DMS53 treated with DMSO at 0.1 percent for 48 hours (cell line): ENCODE measurements around the gene OR2L3.
"Not testable (repeated sequence)": the region's sequence is repeated elsewhere in the genome, so short reads cannot be mapped to it uniquely, and the experiment has no call there.

Source experiments
- DNase-seq: peaks from one replicate; lab custom pipeline; 2025; ENCODE audit not compliant: unreplicated experiment; lab: John Stamatoyannopoulos, UW

Gene OR2L3, protein sequence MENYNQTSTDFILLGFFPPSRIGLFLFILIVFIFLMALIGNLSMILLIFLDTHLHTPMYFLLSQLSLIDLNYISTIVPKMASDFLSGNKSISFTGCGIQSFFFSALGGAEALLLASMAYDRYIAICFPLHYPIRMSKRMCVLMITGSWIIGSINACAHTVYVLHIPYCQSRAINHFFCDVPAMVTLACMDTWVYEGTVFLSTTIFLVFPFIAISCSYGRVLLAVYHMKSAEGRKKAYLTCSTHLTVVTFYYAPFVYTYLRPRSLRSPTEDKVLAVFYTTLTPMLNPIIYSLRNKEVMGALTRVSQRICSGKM

DNA sequence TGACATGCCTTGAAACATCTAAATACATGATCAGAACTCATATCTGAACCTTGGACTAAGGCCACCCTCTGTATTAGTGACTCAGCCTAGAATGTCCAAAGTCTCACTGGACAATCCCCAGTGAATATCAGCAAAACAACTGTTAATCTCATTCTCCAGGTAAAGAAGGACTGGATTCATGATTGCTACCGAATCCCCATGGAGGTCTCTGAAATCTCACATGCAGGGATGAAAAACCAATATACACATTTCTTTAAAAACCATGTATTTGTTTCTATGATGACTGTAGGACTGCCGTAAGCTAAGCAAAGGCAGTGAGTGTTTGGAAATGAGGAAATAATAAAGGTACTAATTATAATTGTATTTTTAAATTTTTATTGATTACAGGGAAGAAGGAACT, at the start of gene OR2L3:
OR2L3 (plus strand) TSS at position 301 of the 400 bp plus-strand sequence. CDS start 13,846 bp downstream, outside the sequence.
- DNase-seq = no peak

DNA sequence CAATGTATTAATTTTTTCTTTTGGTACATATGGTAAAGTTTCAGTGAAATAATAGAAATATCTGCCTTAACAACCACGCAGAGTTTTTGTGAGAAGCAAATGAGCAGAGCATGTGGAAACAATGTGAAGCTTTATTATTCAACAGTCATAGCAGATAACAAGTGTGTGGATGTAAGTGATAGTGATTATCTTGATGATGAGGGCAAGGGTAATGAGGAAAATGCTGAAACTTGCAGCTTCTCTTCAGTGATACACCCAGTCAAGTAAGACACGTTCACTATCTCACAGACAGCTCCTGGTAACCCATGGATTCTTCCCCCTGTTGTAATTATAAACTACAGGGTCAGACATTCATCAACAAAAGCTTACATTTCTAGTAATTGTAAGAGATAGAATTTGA, 47.8 kb upstream of the OR2L3 start:
- DNase-seq = no peak

DNA sequence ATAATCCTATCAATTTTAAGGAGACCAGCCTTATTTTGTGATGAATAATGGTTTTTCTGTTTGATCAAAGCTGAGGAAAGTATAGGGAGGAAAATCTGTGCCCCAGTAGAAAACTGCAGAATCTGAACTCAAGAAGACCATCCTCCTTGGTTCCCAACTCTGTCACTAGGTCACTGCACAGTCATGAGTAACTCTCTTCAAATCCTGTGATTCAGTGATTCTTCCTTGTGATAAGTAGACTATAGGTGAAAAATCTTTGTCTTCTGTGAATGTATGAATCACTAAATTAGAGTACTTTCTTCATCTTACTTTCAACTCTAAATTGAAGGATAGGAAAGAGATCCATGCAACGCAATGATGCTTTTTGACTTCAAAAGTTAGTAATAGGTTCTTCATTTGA, 46.5 kb upstream of the OR2L3 start:
- DNase-seq = no peak

- no peak for DNase-seq
Observed at GRCh38 chr1:248007778-248008177, 38.9 kb upstream of the OR2L3 start.

GRCh38 chr1:248009681-248010080, 37.0 kb upstream of the OR2L3 start:
- no peak for DNase-seq

DNA sequence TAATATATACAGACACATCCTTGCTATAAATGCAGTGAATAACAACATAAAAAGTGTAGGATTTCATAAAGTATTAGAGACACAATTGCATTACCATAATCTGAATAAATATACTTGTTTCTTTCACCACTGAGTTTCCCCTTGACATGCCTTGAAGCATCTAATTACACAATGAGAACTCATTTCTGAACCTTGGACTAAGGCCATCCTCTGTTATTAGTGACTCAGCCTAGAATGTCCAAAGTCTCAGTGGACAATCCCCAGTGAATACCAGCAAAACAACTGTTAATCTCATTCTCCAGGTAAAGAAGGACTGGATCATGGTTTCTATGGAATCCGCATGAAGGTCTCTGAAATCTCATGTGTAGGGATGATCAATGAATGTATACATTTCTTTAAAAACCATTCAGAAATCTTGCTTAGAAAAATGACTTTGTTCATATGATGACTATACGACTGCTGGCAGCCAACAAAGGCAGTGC, 33.4 kb upstream of the OR2L3 start, which contains the start of gene OR2L5:
OR2L5 (plus strand) TSS at position 432 of the 482 bp plus-strand sequence. CDS start 8,288 bp downstream, outside the sequence.
- DNase-seq = no peak

DNA sequence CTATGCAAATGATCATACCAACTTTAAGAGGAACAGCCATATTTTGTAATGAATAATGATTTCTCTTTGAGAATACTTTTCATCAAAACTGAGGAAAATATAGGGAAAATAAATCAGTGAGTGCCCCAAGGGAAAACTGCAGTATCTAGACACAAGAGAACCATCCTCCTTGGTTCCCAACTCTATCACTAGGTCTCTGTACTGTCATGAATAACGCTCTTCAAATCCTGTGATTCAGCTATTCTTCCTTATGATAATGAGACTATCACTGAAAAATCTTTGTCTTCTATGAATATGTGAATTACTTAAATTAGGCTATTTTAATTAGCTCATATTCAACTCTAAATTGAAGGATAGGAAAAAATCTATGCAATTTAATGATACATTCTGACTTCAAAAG, 30.8 kb upstream of the OR2L3 start:
- no peak for DNase-seq

GRCh38 chr1:248029770-248030169, 16.9 kb upstream of the OR2L3 start, which contains the start of gene OR2L2:
Gene OR2L2, plus strand, starts transcription at chr1:248030070. Its CDS starts 8,198 bp downstream, at chr1:248038268.
- no peak for DNase-seq

DNA sequence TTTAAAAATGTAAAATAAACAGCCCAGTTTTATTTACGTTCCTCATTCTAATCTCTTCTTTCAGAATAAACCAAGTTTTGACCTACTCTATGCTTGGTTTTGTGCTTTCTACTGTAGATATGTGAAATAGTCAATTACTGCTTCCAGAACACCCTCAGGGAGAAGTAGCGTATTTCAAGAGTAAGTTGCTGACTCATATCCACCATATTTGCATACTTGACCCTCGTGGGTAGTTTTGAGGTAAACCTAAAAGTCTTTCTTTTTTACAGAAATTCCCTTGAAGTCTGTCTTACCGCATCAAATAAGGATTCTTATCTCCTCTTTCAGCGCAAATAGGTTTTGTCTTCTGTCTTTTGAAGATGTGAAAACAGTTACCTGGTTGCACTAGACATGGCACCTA, 1.4 kb upstream of the OR2L3 start:
- DNase-seq = no peak

- DNase-seq = no peak
Observed at GRCh38 chr1:248047008-248047407, 372 bp downstream of the OR2L3 start.

GRCh38 chr1:248054671-248055070, 8.0 kb downstream of the OR2L3 start:
- DNase-seq = no peak

- no peak for DNase-seq
Observed at GRCh38 chr1:248055261-248055660, 8.6 kb downstream of the OR2L3 start.

DNA sequence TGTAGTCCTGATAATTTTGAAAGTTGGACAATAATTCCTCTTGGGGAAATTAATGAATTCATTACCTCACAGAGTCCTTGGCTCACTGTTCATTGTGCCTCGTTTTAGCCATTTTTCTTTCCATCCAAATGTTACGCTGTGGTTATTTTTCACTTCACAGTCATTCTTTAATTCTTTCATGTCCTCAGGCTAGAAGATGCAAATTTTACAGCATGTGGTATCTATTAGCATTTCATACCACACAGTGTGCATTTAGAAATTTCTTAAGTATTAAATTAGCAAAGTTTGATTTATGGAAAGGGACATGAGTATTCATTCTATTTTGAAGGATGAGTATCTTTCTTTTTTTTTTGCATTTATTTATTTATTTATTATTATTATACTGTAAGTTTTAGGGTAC, 18.4 kb downstream of the OR2L3 start:
- DNase-seq = no peak

GRCh38 chr1:248065604-248066003, 19.0 kb downstream of the OR2L3 start:
- no peak for DNase-seq

- DNase-seq = not testable (repeated sequence)
Observed at GRCh38 chr1:248083864-248084263, 37.2 kb downstream of the OR2L3 start.

GRCh38 chr1:248094884-248095283, 48.2 kb downstream of the OR2L3 start, which contains the start of gene OR2L13:
Gene OR2L13, plus strand, starts transcription at chr1:248095184. Its CDS starts 4,192 bp downstream, at chr1:248099376.
- DNase-seq = no peak

DNA sequence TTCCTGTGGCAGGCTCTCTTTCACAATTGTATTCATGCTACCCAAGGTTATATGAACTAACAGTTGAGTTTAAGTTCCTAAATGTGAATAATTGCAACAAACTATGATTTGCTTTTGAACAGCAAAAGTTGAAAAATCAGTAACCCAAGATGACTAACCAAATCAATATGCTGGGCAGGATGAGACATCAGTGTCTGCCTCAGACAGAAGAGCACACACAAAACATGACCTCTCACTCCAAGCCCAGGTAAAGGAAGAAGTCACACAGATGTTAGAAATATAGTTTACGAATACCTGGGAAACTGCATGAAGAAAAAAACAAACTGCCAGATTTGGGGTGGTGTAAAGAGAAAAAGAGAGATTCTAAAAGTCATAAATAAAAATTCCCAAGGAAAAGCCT, 51.9 kb downstream of the OR2L3 start:
- no peak for DNase-seq

DNA sequence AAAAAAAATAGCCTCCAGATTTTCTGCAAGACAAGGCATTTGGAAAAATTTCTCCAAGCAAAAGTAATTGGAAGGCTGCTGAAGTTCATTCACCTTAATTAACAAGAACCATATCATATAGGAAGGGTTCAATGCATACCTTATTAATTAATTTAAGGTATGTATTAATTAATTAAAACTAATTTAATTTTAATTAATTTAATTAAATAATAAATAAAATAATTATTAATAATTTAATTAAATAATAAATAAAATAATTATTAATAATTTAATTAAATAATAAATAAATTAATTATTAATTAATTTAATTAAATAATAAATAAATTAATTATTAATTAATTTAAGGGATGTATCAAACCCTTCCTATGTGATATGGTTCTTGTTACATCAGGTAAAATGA, 56.2 kb downstream of the OR2L3 start:
- no peak for DNase-seq

- no peak for DNase-seq
Observed at GRCh38 chr1:248111157-248111556, 64.5 kb downstream of the OR2L3 start.
